Measurements from ENCODE around the gene TRAPPC14.
"Not testable (repeated sequence)": the region's sequence is repeated elsewhere in the genome, so short reads cannot be mapped to it uniquely, and the experiment has no call there.

Gene TRAPPC14

DNA sequence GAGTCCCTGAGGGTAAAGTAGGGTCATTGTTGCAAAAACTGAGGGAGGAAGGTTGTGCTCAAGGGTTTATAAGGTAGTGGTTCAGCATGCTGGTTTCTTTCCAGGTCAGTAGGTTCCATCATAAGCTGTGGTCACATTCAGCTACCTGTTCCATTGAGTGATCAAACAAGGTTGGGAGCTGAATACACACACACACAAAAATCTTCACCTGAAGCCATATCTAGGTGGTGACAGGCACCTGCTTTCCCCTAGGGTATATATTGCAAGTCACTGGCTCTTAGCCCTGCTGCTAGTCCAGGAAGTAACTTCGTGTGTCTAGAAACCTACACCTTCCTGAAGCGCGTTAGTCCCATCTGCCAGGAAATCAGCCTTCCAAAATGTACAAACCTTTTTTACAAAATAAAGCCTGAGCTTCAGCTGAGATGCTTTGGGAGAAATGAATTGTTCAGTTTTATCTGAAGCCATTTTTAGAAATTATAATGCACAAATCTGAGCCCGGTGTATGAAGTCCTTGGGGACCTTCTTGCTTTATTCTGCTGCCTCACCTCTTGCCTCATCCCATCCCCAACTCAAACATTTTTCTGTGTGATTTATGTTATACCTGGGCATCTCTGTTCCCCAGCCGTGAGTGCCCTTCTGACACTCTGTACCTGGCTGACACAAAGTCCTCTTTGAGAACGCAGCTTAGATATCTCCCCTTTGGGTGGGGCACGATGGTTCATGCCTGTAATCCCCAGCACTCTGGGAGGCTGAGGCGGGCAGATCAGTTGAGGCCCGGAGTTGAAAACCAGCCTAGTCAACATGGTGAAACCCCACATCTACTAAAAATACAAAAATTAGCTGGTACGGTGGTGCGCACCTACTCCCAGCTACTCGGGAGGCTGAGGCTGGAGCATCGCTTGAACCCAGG lies 20.4 kb downstream of the TRAPPC14 start:
- no peak for DNase-seq (ENCODE audit: low read depth)
- H3K4me3 ChIP-seq (ENCODE audit: low read depth, low read length): no peak overlapping the region
- no peak for TF ChIP-seq MAX (IDR thresholded peaks at IDR 0.05; ENCODE audit: low read depth, low read length)
- TF ChIP-seq CTCF (IDR thresholded peaks at IDR 0.05; ENCODE audit: low read depth, low read length): no peak
- TF ChIP-seq MYC (IDR thresholded peaks at IDR 0.05; ENCODE audit: low read depth, low read length): no peak
- no peak for TF ChIP-seq POLR2A (IDR thresholded peaks at IDR 0.05; ENCODE audit: extremely low read depth, insufficient read length)

- peak; percentile 99 for TF ChIP-seq CTCF (IDR thresholded peaks at IDR 0.05; ENCODE audit: low read depth, low read length)
- no peak for TF ChIP-seq MYC (IDR thresholded peaks at IDR 0.05; ENCODE audit: low read depth, low read length)
- peak; percentile 27; the same call in 1 of the 2 replicates for TF ChIP-seq MAX (IDR thresholded peaks at IDR 0.05; ENCODE audit: low read depth, low read length)
- DNase-seq (ENCODE audit: low read depth): peak; percentile 83
- H3K4me3 ChIP-seq (ENCODE audit: low read depth, low read length): no peak overlapping the region
Observed at GRCh38 chr7:100132697-100133151, 25.8 kb downstream of the TRAPPC14 start.

DNA sequence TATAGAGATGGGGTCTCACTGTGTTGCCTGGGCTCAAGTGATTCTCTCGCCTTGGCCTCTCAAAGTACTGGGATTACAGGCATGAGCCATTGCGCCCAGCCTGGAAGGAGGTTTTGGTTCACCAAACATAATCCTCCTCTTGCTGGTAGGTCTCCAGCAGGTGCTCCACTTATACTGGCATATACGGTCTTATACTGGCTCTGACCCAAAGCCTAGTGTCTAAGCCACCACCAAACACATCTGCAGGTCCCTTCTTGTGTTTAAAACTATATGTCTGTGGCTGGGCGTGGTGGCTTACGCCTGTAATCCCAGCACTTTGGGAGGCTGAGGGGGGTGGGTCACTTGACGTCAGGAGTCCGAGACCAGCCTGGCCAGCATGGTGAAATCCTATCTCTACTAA lies 26.4 kb downstream of the TRAPPC14 start:
- no peak overlapping the region for H3K4me3 ChIP-seq (ENCODE audit: low read depth, low read length)
- no peak for DNase-seq (ENCODE audit: low read depth)
- TF ChIP-seq POLR2A (IDR thresholded peaks at IDR 0.05; ENCODE audit: extremely low read depth, insufficient read length) (no peak), MAX (IDR thresholded peaks at IDR 0.05; ENCODE audit: low read depth, low read length) (no peak), MYC (IDR thresholded peaks at IDR 0.05; ENCODE audit: low read depth, low read length) (no peak), CTCF (IDR thresholded peaks at IDR 0.05; ENCODE audit: low read depth, low read length) (no peak)

DNA sequence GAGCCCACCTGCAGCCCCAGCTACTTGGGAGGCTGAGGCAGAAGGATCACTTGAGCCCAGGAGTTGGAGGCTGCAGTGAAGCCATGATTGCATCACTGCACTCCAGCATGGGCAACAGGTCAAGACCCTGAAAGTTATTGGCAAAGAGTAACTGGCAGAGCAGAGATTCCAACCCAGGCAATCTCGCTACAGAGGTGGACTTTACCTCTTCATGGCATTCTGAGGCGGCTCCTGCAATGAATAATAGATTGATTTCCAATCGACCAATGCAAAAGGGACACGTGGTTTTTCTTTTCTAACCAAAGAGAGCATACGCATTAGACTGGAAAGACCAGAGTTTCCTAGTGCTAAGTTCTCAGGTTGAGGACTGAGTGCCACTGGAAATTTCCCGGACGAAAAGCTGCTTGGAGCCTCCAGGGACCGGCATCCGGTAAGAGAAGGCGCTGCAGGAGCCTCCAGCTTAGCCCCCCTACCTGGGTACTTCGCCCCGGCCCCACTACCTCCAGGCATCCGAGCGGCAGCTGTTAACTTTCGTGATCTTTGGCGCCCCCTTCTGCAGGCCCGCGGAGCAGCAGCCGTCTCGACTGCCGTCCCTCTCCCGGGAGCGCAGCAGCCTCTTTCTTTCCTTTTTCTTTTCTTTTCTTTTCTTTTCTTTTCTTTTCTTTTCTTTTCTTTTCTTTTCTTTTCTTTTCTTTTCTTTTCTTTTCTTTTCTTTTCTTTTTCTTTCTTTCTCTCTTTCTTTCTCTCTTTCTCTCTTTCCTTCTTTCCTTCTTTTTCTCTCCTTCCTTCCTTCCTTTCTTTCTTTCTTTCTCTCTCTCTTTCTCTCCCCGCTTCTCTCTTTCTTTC lies 27.7 kb downstream of the TRAPPC14 start:
- TF ChIP-seq POLR2A (IDR thresholded peaks at IDR 0.05; ENCODE audit: extremely low read depth, insufficient read length) (no peak), MAX (IDR thresholded peaks at IDR 0.05; ENCODE audit: low read depth, low read length) (peak; percentile 86), MYC (IDR thresholded peaks at IDR 0.05; ENCODE audit: low read depth, low read length) (0 out of 2 replicates have a peak, but pooled peaks have one; percentile 18), CTCF (IDR thresholded peaks at IDR 0.05; ENCODE audit: low read depth, low read length) (peak; percentile 79)
- peak overlapping the region; percentile 25 for H3K4me3 ChIP-seq (ENCODE audit: low read depth, low read length)
- peak; percentile 79 for DNase-seq (ENCODE audit: low read depth)

GRCh38 chr7:100130220-100130607 lies 28.3 kb downstream of the TRAPPC14 start:
- DNase-seq (ENCODE audit: low read depth); H3K4me3 ChIP-seq (ENCODE audit: low read depth, low read length): not testable (repeated sequence)

DNA sequence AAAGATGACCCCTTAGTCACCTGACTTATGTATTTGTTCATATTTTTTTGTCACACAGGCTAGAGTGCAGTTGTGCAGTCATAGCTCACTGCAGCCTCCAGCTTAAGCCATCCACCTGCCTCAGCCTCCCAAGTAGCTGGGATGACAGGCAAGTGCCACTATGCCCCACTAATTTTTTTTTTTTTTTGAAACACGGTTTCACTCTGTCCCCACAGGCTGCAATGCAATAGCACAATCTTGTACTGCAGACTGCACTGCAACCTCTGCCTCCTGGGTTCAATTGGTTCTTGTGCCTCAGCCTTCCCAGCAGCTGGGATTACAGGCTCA lies 29.9 kb downstream of the TRAPPC14 start:
- H3K4me3 ChIP-seq (ENCODE audit: low read depth, low read length): no peak overlapping the region
- TF ChIP-seq POLR2A (IDR thresholded peaks at IDR 0.05; ENCODE audit: extremely low read depth, insufficient read length) (no peak), MYC (IDR thresholded peaks at IDR 0.05; ENCODE audit: low read depth, low read length) (no peak)
- DNase-seq (ENCODE audit: low read depth): no peak
